ENCODE measurements around the gene CDC42BPG. TPM values are rescaled to one million over a fixed set of nuclear protein-coding genes. Genes with fewer than 3 reads are reported as not detected.

CDC42BPG gene
- total and polyA plus RNA-seq, 2 of the 8 experiments (the other 6 are each of a cell fraction or from before 2014, with no cell fraction given): 3.7 to 10.6 TPM

DNA sequence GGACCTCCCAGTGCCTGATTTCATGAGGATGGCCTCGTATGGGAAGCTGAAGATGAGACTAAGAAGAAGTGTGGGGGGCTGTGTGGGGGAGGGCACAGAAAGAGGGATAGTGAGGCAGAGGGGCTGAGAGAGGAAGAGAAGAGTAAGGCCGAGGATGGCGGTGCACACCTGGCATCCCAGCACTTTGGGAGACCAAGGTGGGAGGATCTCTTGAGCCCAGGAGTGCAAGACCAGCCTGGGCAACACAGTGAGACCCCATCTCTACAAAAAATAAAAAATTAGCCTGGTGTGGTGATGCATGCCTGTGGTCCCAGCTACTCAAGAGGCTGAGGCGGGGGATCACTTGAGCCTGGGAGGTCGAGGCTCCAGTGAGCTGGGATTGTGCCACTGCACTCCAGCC is 47.4 kb upstream of the CDC42BPG start (continued):
- TF ChIP-seq USF2 (IDR thresholded peaks at IDR 0.05; ENCODE audit: low read length) (no peak), YY1 (IDR thresholded peaks at IDR 0.05; ENCODE audit: low read depth, low read length) (no peak), CHD2 (IDR thresholded peaks at IDR 0.05; ENCODE audit: low read length) (no peak), CEBPB (IDR thresholded peaks at IDR 0.05; ENCODE audit: low read depth, low read length) (no peak), POLR2A (IDR thresholded peaks at IDR 0.05; ENCODE audit: control extremely low read depth in 1 of 2, low read depth in 2 of 2, low read length in 2 of 2) (no peak), CHD1 (IDR thresholded peaks at IDR 0.05; ENCODE audit: low read depth, low read length) (no peak), POLR2AphosphoS5 (IDR thresholded peaks at IDR 0.05; ENCODE audit: low read depth, low read length) (no peak), MAFK (IDR thresholded peaks at IDR 0.05; ENCODE audit: low read depth, low read length) (no peak)
